A673 (cell line): ENCODE measurements around the gene GRID1. TPM values are rescaled to one million over a fixed set of nuclear protein-coding genes. Genes with fewer than 3 reads are reported as not detected.

Experiments
- BruUV-seq: library from RNA; stranded (reverse); fragments of 400-500 nt; replicated peaks from 2 replicates; lab custom pipeline; 2021; lab: Mats Ljungman, UMichigan
- CTCF ChIA-PET: fragments of 300-600 bp; sonication (Branson Sonifier 250); formaldehyde crosslinking; loops from one replicate; lab custom pipeline; 2022; ENCODE audit warnings: antibody characterized with exemption; lab: Charles Lee
- POLR2A ChIA-PET: fragments of 300-600 bp; sonication (Branson Sonifier 250); formaldehyde crosslinking; loops from one replicate; lab custom pipeline; 2022; ENCODE audit warnings: antibody characterized with exemption; ENCODE audit not compliant: low non-redundant PET; lab: Charles Lee
- DNase-seq: peaks from one replicate; pipeline ENCODE4 v3.0.0-alpha.2; 2015; ENCODE audit warnings: low spot score
- H3K27ac ChIP-seq: fragments of 200-600 bp; sonication (generic); 2 replicates; pipeline ENCODE4 v1.5.1; 2016; ENCODE audit warnings: mixed run types, low read depth, mild to moderate bottlenecking, mixed read lengths, antibody characterized with exemption, low read length; ENCODE audit not compliant: poor library complexity, severe bottlenecking
- H3K27me3 ChIP-seq: fragments of 200-600 bp; sonication (generic); replicated peaks from 2 replicates; pipeline ENCODE4 v1.6.1; 2017; ENCODE audit warnings: mixed run types, low read depth, mild to moderate bottlenecking, mixed read lengths, antibody characterized with exemption, low read length; ENCODE audit not compliant: insufficient read depth, poor library complexity
- H3K36me3 ChIP-seq: fragments of 200-600 bp; sonication (generic); 2 replicates; pipeline ENCODE4 v1.6.1; 2016; ENCODE audit warnings: mixed run types, mild to moderate bottlenecking, mixed read lengths, antibody characterized with exemption, low read length; ENCODE audit not compliant: insufficient read depth, poor library complexity, severe bottlenecking
- H3K4me1 ChIP-seq: fragments of 200-600 bp; sonication (generic); 2 replicates; pipeline ENCODE4 v1.6.1; 2017; ENCODE audit warnings: mixed run types, mild to moderate bottlenecking, mixed read lengths, antibody characterized with exemption, low read length; ENCODE audit not compliant: insufficient read depth, poor library complexity, severe bottlenecking
- H3K4me3 ChIP-seq: fragments of 200-600 bp; sonication (generic); 2 replicates; pipeline ENCODE4 v1.5.1; 2016; ENCODE audit warnings: low read depth, mixed run types, mild to moderate bottlenecking, mixed read lengths, low read length; ENCODE audit not compliant: poor library complexity, severe bottlenecking
- H3K9me3 ChIP-seq: fragments of 200-600 bp; sonication (generic); 2 replicates; pipeline ENCODE4 v1.6.1; 2016; ENCODE audit warnings: mixed run types, low read depth, mild to moderate bottlenecking, mixed read lengths, antibody characterized with exemption, low read length; ENCODE audit not compliant: poor library complexity, severe bottlenecking
- EZH2 ChIP-seq: fragments of 200-600 bp; sonication (generic); IDR thresholded peaks from 2 replicates; pipeline ENCODE4 v1.6.1; 2017; ENCODE audit warnings: borderline replicate concordance, low read depth, mild to moderate bottlenecking, mixed read lengths, antibody characterized with exemption, low read length; ENCODE audit not compliant: poor library complexity, severe bottlenecking
- intact Hi-C: fragments of 100-400 bp; cut with micrococcal nuclease; formaldehyde crosslinking; loops from one replicate; pipeline ENCODE4 v1.10.0; 2022; ENCODE audit not compliant: unreplicated experiment
- total RNA-seq: library from RNA; stranded (reverse); gene quantifications from 2 replicates; pipeline ENCODE4 v1.2.3, GENCODE V29; 2021
- TF ChIP-seq, protein P1 (sequence below): fragments of 300-800, 200-600 bp; sonication (generic); conservative IDR thresholded peaks from 2 replicates; pipeline ENCODE4 v1.5.1; 2017; ENCODE audit warnings: low read depth, mild to moderate bottlenecking, antibody characterized with exemption, low read length, moderate library complexity, mixed read lengths

The GRID1 gene
- total RNA-seq, 1 experiment from 2014 or later, result not detected

DNA sequence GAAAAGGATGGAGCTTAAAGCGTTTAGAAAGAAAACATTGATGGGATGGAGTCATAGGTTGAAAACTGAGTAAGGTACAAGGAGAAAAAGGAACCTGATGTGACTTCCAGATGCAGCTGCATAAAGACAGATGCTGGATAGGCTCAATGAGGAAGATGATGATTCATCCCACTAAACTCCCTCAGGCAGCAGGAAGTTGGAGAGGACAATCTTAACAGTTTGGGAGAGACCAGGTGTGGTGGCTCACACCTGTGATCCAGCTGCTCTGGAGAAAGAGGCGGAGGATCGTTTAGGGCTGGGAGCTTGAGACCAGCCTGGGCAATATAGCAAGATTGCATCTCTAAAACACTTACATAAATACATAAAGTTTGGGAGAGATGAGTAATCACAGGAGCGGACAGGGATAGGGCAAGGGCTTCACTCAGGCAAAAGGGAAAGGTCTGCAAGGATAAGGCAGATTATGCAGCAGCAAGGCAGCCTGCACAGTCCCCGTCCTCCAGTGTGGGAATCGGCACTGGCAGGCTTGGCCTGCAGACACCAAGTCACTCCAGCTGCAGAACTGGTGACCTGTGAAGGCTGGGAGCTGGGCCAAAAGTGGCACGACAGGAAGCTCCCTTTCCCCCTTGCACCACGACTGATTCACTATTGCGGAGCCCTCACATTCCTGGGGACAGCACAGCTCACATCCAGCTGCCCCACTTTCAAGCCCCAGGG, 438.5 kb downstream of the GRID1 start:
- no peak overlapping the region for H3K4me3 ChIP-seq
- H3K9me3 ChIP-seq, result no peaks in the 10 kb centered on the region
- peak; percentile 6 for DNase-seq
- peaks cover 15% of the 10 kb centered on the region for H3K27me3 ChIP-seq
- no TSS peak for BruUV-seq
- ChIA-PET POLR2A (no interaction called here), CTCF (no interaction called here)
- no peaks in the 10 kb centered on the region for H3K36me3 ChIP-seq
- no peak for TF ChIP-seq EZH2
- TF ChIP-seq, protein P1, sequence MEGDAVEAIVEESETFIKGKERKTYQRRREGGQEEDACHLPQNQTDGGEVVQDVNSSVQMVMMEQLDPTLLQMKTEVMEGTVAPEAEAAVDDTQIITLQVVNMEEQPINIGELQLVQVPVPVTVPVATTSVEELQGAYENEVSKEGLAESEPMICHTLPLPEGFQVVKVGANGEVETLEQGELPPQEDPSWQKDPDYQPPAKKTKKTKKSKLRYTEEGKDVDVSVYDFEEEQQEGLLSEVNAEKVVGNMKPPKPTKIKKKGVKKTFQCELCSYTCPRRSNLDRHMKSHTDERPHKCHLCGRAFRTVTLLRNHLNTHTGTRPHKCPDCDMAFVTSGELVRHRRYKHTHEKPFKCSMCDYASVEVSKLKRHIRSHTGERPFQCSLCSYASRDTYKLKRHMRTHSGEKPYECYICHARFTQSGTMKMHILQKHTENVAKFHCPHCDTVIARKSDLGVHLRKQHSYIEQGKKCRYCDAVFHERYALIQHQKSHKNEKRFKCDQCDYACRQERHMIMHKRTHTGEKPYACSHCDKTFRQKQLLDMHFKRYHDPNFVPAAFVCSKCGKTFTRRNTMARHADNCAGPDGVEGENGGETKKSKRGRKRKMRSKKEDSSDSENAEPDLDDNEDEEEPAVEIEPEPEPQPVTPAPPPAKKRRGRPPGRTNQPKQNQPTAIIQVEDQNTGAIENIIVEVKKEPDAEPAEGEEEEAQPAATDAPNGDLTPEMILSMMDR, result no peak
- H3K27ac ChIP-seq, result no peak overlapping the region
- intact Hi-C loops, result no loop called here
- no peaks in the 10 kb centered on the region for H3K4me1 ChIP-seq

GRCh38 chr10:85926986-85927385, 439.6 kb downstream of the GRID1 start:
- no peaks in the 10 kb centered on the region for H3K9me3 ChIP-seq
- no peak for DNase-seq
- ChIA-PET POLR2A (no interaction called here), CTCF (no interaction called here)
- H3K27me3 ChIP-seq, result peaks cover 15% of the 10 kb centered on the region
- no peak overlapping the region for H3K4me3 ChIP-seq
- H3K27ac ChIP-seq, result no peak overlapping the region
- intact Hi-C loops, result no loop called here
- no TSS peak for BruUV-seq
- TF ChIP-seq EZH2, result no peak
- TF ChIP-seq, protein P1, result no peak
- no peaks in the 10 kb centered on the region for H3K36me3 ChIP-seq
- H3K4me1 ChIP-seq, result no peaks in the 10 kb centered on the region

DNA sequence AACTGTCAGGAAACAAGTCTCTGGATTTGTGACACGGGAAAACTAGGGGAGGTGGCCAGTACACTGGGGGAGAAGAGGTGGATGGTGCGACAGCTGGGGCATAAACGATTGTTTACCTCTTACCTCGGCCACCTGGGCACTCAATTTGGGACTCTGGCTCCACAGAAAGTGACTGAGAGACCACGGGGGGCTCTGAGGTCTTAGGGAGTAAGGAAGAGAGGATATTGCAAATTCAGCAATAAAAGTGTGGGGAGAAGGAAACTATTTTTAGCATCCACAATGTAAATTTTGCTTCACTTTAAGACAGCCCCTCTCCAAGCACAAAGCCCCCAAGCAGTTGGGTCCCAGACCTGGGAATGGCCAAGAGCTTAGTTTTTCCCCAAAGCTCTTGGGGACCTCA, 440.5 kb downstream of the GRID1 start:
- no peak overlapping the region for H3K4me3 ChIP-seq
- intact Hi-C loops, result no loop called here
- H3K9me3 ChIP-seq, result no peaks in the 10 kb centered on the region
- DNase-seq, result no peak
- no peaks in the 10 kb centered on the region for H3K4me1 ChIP-seq
- TF ChIP-seq, protein P1, result no peak
- no peak for TF ChIP-seq EZH2
- peaks cover 15% of the 10 kb centered on the region for H3K27me3 ChIP-seq
- no TSS peak for BruUV-seq
- POLR2A ChIA-PET, result no interaction called here
- CTCF ChIA-PET, result no interaction called here
- no peak overlapping the region for H3K27ac ChIP-seq
- no peaks in the 10 kb centered on the region for H3K36me3 ChIP-seq
